K562 (cell line): ENCODE measurements around the gene NBEA. TPM values are rescaled to one million over a fixed set of nuclear protein-coding genes. Genes with fewer than 3 reads are reported as not detected.

Experiments used
- ATAC-seq: fragments of 200-7000 bp; cut with Tn5 transposase; 3 replicates; pipeline ENCODE4 v1.9.1; 2020; ENCODE audit warnings: moderate library complexity
- BruUV-seq: library from RNA; stranded (reverse); fragments of 400-500 nt; replicated peaks from 2 replicates; lab custom pipeline; 2021; lab: Mats Ljungman, UMichigan
- CTCF ChIA-PET: fragments of 300-600 bp; formaldehyde crosslinking; extraction: SDS; loops from one replicate; lab custom pipeline; 2021; ENCODE audit warnings: low intra/inter-chr PET ratio; lab: Yijun Ruan, JAX
- POLR2A ChIA-PET: fragments of 300-600, 350-650 bp; sonication (Branson Sonifier 250); formaldehyde crosslinking; extraction: SDS; loops from one replicate; lab custom pipeline; 2021; ENCODE audit warnings: antibody characterized with exemption, inconsistent platforms; lab: Yijun Ruan, JAX
- DNase-seq, 4 experiments: peaks; one replicate each; pipeline versions ENCODE4 v3.0.0 to v3.0.0-alpha.2; 2011 to 2018; ENCODE audit warnings: low spot score in 3 of 4, mixed read lengths in 3 of 4; ENCODE audit errors: extremely low read depth in 1 of 4
- FAIRE-seq: peaks from 2 replicates; lab custom pipeline; 2011; peaks lifted over from hg19 to GRCh38; lab: Jason Lieb, UNC
- H2AFZ ChIP-seq: 2 replicates; pipeline ENCODE4 v1.6.0; 2011; ENCODE audit warnings: low read depth, low read length, control low read depth, inconsistent platforms
- H3K27ac ChIP-seq: fragments of 200-600 bp; 3 replicates; pipeline ENCODE4 v1.8.0; 2011; ENCODE audit warnings: low read depth, mild to moderate bottlenecking, control low read depth, inconsistent platforms, low read length, moderate library complexity, mixed read lengths; ENCODE audit errors: extremely low read depth
- H3K27me3 ChIP-seq, 2 experiments: fragments of 300-600 bp in 1 of 2; 2 replicates in 1 of 2; 3 replicates in 1 of 2; pipeline versions ENCODE4 v1.6.0 to v1.8.0; 2011; ENCODE audit warnings: inconsistent platforms in 2 of 2, low read length in 2 of 2, mild to moderate bottlenecking in 1 of 2, mixed read lengths in 1 of 2, moderate library complexity in 1 of 2; ENCODE audit not compliant: control insufficient read depth in 2 of 2, insufficient read depth in 2 of 2
- H3K36me3 ChIP-seq: fragments of 300-600 bp; 3 replicates; pipeline ENCODE4 v1.8.0; 2011; ENCODE audit warnings: mild to moderate bottlenecking, low read length, inconsistent platforms; ENCODE audit not compliant: control insufficient read depth, insufficient read depth
- H3K4me1 ChIP-seq, 2 experiments: fragments of 200-600 bp in 1 of 2; replicated peaks in 1 of 2; 2 replicates in 1 of 2; 3 replicates in 1 of 2; pipeline versions ENCODE4 v1.5.1 to v1.8.0; 2011; ENCODE audit warnings: inconsistent platforms in 2 of 2, low read length in 2 of 2, mild to moderate bottlenecking in 1 of 2, mixed read lengths in 1 of 2, moderate library complexity in 1 of 2; ENCODE audit not compliant: control insufficient read depth in 2 of 2, insufficient read depth in 2 of 2
- H3K4me2 ChIP-seq: 2 replicates; pipeline ENCODE4 v1.6.1; 2011; ENCODE audit warnings: low read length, control low read depth, inconsistent platforms, mixed read lengths; ENCODE audit not compliant: insufficient read depth
- H3K4me3 ChIP-seq: fragments of 200-600 bp; sonication (generic), shearing (Covaris generic); 2 replicates; pipeline ENCODE4 v1.5.1; 2016; ENCODE audit warnings: control low read depth, inconsistent platforms
- H3K79me2 ChIP-seq: fragments of 200-600 bp; 3 replicates; pipeline ENCODE4 v1.8.0; 2011; ENCODE audit warnings: low read length, inconsistent platforms; ENCODE audit not compliant: control insufficient read depth, insufficient read depth
- H3K9ac ChIP-seq, 2 experiments: 2 replicates each; pipeline versions ENCODE4 v1.6.0 to v1.6.1; 2011; ENCODE audit warnings: low read depth in 2 of 2, low read length in 2 of 2, control low read depth in 1 of 2, inconsistent platforms in 1 of 2, mild to moderate bottlenecking in 1 of 2, mixed read lengths in 1 of 2; ENCODE audit not compliant: insufficient read depth in 1 of 2
- H3K9me1 ChIP-seq: one replicate; pipeline ENCODE4 v1.6.0; 2011; ENCODE audit warnings: inconsistent platforms, mild to moderate bottlenecking, low read length, moderate library complexity; ENCODE audit not compliant: control insufficient read depth, insufficient read depth
- H3K9me3 ChIP-seq: replicated peaks from 2 replicates; pipeline ENCODE4 v1.5.1; 2011; ENCODE audit warnings: low read depth, low read length, inconsistent platforms; ENCODE audit not compliant: control insufficient read depth, insufficient read depth
- H4K20me1 ChIP-seq: replicated peaks from 2 replicates; pipeline ENCODE4 v1.6.1; 2011; ENCODE audit warnings: low read length, inconsistent platforms, mixed read lengths; ENCODE audit not compliant: control insufficient read depth, insufficient read depth
- ELF1 ChIP-seq: fragments of 200-800 bp; sonication (Bioruptor generic); IDR thresholded peaks from 2 replicates; pipeline ENCODE4 v1.6.1; 2016; ENCODE audit warnings: missing genetic modification characterization, missing compliant biosample characterization
- HIVEP1 ChIP-seq: fragments of 250-450 bp; sonication (Bioruptor Pico); IDR thresholded peaks from 2 replicates; pipeline ENCODE4 v1.4.0; 2020; ENCODE audit warnings: mild to moderate bottlenecking
- HNRNPK ChIP-seq: fragments of 200-400 bp; formaldehyde crosslinking; IDR thresholded peaks from one replicate; pipeline ENCODE4 v1.6.1; 2018; ENCODE audit warnings: mild to moderate bottlenecking, low read depth, low read length; ENCODE audit not compliant: poor library complexity, severe bottlenecking
- HNRNPL ChIP-seq: fragments of 200-400 bp; formaldehyde crosslinking; IDR thresholded peaks from 2 replicates; pipeline ENCODE4 v1.6.1; 2017; ENCODE audit warnings: low read depth, mild to moderate bottlenecking, low read length
- KLF6 ChIP-seq: fragments of 250-450 bp; sonication (Bioruptor Pico); IDR thresholded peaks from 2 replicates; pipeline ENCODE4 v1.4.0; 2020; ENCODE audit warnings: mild to moderate bottlenecking, moderate library complexity, borderline replicate concordance
- SAFB2 ChIP-seq: fragments of 200-400 bp; formaldehyde crosslinking; IDR thresholded peaks from 2 replicates; pipeline ENCODE4 v1.6.1; 2018; ENCODE audit warnings: borderline replicate concordance, low read length, low read depth, moderate library complexity; ENCODE audit not compliant: severe bottlenecking
- TAL1 ChIP-seq: fragments of 450-650 bp; IDR thresholded peaks from 2 replicates; pipeline ENCODE4 v1.6.1; 2016; ENCODE audit warnings: mild to moderate bottlenecking
- WGBS: fragments of 100-300 bp; shearing (Covaris generic); methylation state at CpG from one replicate; pipeline ENCODE4 v1.1.6; 2016; ENCODE audit warnings: low coverage, mixed read lengths; ENCODE audit not compliant: insufficient coverage; ENCODE audit errors: missing lambda C conversion rate; 5-methylcytosine and 5-hydroxymethylcytosine counted together
- in situ Hi-C: fragments of 300-500 bp; cut with MboI; formaldehyde crosslinking; loops from 4 replicates; pipeline ENCODE4 v1.15.0; 2018; ENCODE audit warnings: inconsistent platforms, mixed read lengths
- intact Hi-C: fragments of 100-400 bp; cut with micrococcal nuclease; formaldehyde crosslinking; loops from 2 replicates; pipeline ENCODE4 v1.14.2; 2022
- polyA plus RNA-seq, 8 experiments: library from polyadenylated mRNA; depleted of rRNA in 4 of 8; stranded (reverse) in 5 of 8; unstranded in 3 of 8; fragments of >200 nt; fragmentation: Nextera tagmentation in 2 of 8; fragmentation: Illumina TruSeq in 1 of 8; extraction: Ambion mirVana in 2 of 8; extraction: Trizol in 1 of 8; gene quantifications; 2 replicates each; pipeline versions ENCODE4 v1.2.1 to v1.2.3, GENCODE V29; 2011 to 2014; ENCODE audit warnings: inconsistent platforms in 1 of 8, missing spikeins in 1 of 8
- total RNA-seq, 7 experiments: library from RNA; depleted of rRNA in 6 of 7; stranded (reverse); fragments of >200 nt in 6 of 7; fragmentation: Illumina TruSeq in 2 of 7; extraction: Trizol in 2 of 7; gene quantifications; 2 replicates each; pipeline versions ENCODE4 v1.2.1 to v1.2.3, GENCODE V29; 2011 to 2021; ENCODE audit warnings: low replicate concordance in 1 of 7
- TF ChIP-seq, protein P1 (sequence below): sonication (generic); formaldehyde crosslinking; IDR thresholded peaks from 2 replicates; pipeline ENCODE4 v1.8.1; 2022; ENCODE audit warnings: missing genetic modification reagents
- TF ChIP-seq, protein P2 (sequence below): fragments of 250-450 bp; sonication (Bioruptor Pico); IDR thresholded peaks from 2 replicates; pipeline ENCODE4 v1.9.0; 2021; ENCODE audit warnings: mild to moderate bottlenecking

The NBEA gene
- total and polyA plus RNA-seq, 9 of the 15 experiments (the other 6 are each of a cell fraction or from before 2014, with no cell fraction given), result 0.03 to 0.94 (median 0.05) TPM; not detected in 2

DNA sequence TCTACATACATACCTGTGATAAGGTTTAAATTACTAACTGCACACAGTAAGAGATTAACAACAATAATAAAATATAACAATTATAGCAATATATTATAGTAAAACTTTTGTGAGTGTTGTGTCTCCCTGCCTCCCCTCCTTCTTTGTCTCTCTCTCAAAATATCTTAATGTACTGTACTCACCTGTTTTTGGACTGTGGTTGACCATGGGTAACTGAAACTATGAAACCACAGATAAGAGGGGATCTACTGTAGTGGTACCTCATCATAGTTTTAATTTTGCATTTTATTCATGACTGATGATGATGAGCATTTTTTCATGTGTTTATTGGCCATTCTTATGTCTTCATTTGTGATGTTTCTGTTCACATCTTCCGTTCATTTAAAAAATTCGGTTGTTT is 104.5 kb downstream of the NBEA start:
- no peaks in the 10 kb centered on the region for H3K9me3 ChIP-seq
- TF ChIP-seq HNRNPK (no peak), SAFB2 (no peak), HNRNPL (no peak), HIVEP1 (no peak), KLF6 (no peak), ELF1 (tag) (no peak), TAL1 (no peak)
- TF ChIP-seq, protein P1, sequence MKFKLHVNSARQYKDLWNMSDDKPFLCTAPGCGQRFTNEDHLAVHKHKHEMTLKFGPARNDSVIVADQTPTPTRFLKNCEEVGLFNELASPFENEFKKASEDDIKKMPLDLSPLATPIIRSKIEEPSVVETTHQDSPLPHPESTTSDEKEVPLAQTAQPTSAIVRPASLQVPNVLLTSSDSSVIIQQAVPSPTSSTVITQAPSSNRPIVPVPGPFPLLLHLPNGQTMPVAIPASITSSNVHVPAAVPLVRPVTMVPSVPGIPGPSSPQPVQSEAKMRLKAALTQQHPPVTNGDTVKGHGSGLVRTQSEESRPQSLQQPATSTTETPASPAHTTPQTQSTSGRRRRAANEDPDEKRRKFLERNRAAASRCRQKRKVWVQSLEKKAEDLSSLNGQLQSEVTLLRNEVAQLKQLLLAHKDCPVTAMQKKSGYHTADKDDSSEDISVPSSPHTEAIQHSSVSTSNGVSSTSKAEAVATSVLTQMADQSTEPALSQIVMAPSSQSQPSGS (CRISPR knock-in tag), result no peak
- TF ChIP-seq, protein P2, sequence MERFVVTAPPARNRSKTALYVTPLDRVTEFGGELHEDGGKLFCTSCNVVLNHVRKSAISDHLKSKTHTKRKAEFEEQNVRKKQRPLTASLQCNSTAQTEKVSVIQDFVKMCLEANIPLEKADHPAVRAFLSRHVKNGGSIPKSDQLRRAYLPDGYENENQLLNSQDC (CRISPR knock-in tag), result no peak
- no peak overlapping the region for H3K4me2 ChIP-seq
- ATAC-seq, result no peak
- ChIA-PET POLR2A (no interaction called here), CTCF (no interaction called here)
- no peak for FAIRE-seq
- H3K79me2 ChIP-seq, result no peaks in the 10 kb centered on the region
- H3K27ac ChIP-seq, result no peak overlapping the region
- H3K9me1 ChIP-seq, result no peaks in the 10 kb centered on the region
- no peak overlapping the region for H3K9ac ChIP-seq
- intact Hi-C loops (no loop called here), in situ Hi-C loops (no loop called here)
- no peak for DNase-seq
- no peak overlapping the region for H3K4me3 ChIP-seq
- H3K36me3 ChIP-seq, result no peaks in the 10 kb centered on the region
- H3K4me1 ChIP-seq, result no peaks in the 10 kb centered on the region
- no peaks in the 10 kb centered on the region for H3K27me3 ChIP-seq
- H2AFZ ChIP-seq, result no peak overlapping the region
- no peaks in the 10 kb centered on the region for H4K20me1 ChIP-seq
- BruUV-seq, result no TSS peak
- WGBS, result 0% methylated on average over 2 of the region's 2 CpGs
